Fibroblast of the aortic adventitia (primary cell): ENCODE results near the gene CLDN24. TPM values are rescaled to one million over a fixed set of nuclear protein-coding genes. Genes with fewer than 3 reads are reported as not detected.

Experiments used
- DNase-seq: peaks from one replicate; pipeline ENCODE4 v3.0.0-alpha.2; 2010; ENCODE audit warnings: low read depth
- H3K4me3 ChIP-seq: 2 replicates; pipeline ENCODE4 v1.5.1; 2011; ENCODE audit warnings: low read depth, mild to moderate bottlenecking, control low read depth, low read length, moderate library complexity
- total RNA-seq: library from RNA; depleted of rRNA; stranded (reverse); fragments of >200 nt; gene quantifications from 2 replicates; pipeline ENCODE4 v1.2.3, GENCODE V29; 2012; ENCODE audit warnings: low replicate concordance
- TF ChIP-seq, protein P1 (sequence below): IDR thresholded peaks from 2 replicates; pipeline ENCODE4 v1.5.1; 2011; ENCODE audit warnings: mild to moderate bottlenecking, low read length, control low read depth, inconsistent platforms; ENCODE audit not compliant: insufficient read depth

The CLDN24 gene
- total RNA-seq, 1 donor, result not detected

DNA sequence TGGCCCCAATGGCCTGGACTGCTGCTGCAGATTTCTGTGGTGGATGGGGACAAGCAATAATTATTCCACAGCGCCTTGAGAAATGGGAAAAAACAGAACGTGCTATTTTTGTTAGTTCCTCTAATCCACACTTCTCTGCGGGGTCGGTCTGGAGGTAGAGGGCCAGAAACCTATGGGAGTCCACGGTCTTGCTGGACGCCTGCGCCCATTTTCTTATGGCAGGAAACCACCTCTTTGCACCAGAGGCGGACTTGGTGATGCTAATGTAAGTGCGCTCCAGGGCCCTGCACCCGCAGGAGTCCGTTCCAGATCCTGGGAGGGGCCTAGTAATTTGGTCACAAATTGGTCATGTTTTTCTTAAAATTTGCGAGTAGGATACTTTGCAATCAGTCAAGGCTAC lies 25.9 kb upstream of the CLDN24 start:
- no peak overlapping the region for H3K4me3 ChIP-seq
- DNase-seq, result no peak
- TF ChIP-seq, protein P1, sequence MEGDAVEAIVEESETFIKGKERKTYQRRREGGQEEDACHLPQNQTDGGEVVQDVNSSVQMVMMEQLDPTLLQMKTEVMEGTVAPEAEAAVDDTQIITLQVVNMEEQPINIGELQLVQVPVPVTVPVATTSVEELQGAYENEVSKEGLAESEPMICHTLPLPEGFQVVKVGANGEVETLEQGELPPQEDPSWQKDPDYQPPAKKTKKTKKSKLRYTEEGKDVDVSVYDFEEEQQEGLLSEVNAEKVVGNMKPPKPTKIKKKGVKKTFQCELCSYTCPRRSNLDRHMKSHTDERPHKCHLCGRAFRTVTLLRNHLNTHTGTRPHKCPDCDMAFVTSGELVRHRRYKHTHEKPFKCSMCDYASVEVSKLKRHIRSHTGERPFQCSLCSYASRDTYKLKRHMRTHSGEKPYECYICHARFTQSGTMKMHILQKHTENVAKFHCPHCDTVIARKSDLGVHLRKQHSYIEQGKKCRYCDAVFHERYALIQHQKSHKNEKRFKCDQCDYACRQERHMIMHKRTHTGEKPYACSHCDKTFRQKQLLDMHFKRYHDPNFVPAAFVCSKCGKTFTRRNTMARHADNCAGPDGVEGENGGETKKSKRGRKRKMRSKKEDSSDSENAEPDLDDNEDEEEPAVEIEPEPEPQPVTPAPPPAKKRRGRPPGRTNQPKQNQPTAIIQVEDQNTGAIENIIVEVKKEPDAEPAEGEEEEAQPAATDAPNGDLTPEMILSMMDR, result no peak

DNA sequence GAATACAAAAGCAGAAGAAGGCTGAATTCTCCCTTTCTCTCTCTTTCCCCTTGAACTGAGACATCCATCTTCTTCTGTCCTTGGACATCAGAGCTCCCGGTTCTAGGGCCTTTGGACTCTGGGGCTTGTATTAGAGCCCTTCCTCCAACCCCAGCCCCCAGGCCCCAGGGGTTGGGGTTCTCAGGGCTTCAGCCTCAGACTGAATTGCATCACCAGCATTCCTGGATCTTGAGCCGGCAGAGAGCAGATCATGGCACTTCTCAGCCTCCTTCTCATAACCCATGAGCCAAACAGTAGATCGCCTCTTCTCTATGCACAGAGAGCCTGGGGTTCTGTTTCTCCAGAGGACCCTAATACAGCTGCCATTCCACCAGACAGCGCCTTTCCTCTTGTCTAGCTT lies 25.3 kb upstream of the CLDN24 start:
- H3K4me3 ChIP-seq, result no peak overlapping the region
- no peak for DNase-seq
- TF ChIP-seq, protein P1, result no peak

DNA sequence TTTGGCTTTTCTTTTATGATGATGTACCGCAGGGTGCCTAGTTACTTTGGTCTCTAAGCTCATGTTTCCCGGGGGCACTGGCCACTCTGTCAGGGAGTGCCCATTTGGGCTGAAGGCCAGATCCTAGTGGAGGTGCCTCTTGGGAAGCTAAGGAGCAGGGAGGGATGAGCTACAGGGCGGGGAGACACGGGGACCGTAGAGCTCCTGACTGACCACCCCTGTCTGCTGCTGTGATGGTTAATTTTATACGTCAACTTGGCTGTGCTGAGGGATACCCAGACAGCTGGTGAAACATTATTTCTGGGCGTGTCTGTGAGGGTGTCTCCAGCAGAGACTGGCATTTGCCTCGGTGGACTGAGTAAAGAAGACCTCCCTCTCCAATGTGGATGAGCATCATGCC lies 24.9 kb upstream of the CLDN24 start:
- DNase-seq, result no peak
- TF ChIP-seq, protein P1, result no peak
- no peak overlapping the region for H3K4me3 ChIP-seq

DNA sequence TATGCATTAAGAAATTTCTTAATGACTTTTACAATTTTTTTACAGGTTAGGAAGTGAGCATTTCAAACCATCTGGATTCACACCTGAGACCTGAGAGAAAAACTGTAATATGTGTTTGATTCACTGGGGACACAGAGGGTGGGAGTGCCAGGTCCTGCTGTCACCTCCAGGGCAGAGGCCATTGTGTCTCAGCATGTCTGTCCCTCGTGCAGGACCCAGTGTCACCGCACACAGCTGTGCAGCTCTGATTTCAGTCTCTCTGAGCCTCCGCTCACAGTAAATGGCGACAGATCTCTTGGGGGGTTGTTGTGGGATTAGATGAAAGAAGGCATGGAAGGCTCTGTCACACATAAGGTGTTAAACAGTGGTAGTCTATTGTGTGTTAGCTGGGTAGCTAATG lies 23.0 kb upstream of the CLDN24 start:
- DNase-seq, result no peak
- TF ChIP-seq, protein P1, result no peak
- no peak overlapping the region for H3K4me3 ChIP-seq

DNA sequence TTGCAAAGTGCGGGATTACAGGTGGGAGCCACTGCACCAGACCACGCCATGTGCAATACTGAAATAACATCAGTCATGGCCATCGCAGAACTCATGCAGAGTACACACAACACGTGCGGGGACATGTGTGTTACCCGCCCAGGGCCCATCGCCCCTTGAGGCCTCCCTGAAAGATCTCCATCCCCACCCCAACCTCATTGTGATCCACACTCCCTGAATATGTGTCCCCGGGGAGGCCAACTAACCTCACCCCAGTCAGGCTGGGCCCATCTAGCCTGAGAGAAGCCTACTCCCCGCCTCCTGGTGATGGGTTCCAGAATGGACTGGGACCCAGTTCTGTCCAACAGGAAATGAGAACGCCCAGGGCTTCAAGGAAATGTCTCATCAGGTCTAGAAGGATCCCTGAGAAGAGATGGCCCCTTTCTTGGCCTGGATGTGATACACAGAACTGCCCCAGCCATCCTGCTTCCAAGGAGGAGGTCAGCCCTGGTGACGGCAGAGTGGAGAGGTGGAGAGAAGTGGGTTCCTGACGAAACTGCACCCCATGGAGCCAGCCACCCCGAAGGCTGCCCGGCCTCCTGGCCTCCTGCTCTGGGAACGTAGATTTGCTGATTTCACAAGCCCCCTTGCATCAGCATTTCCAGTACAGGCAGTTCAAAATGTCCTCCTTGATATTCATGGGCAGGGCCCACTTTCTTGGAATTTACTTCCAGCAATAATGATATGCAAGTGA lies 22.5 kb upstream of the CLDN24 start:
- H3K4me3 ChIP-seq, result no peak overlapping the region
- TF ChIP-seq, protein P1, result no peak
- no peak for DNase-seq

DNA sequence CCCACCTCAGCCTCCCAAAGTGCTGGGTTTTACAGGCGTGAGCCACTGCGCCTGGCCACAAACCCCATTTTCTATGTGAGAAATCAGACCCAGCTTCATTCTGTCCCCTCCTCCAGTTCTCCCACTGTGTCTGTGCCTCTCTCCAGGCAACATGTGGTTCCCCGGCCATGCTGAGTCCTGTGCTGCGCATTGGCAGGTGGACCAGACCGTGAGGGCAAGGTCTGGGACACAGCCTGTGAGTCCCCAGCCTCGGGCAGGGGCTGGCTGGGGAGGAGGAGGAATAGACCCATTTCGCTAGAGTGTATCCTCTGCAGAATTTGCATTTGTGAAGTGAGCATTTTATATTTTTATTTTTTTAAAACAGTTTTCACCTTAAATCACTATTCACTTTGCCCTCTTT lies 21.5 kb upstream of the CLDN24 start:
- TF ChIP-seq, protein P1, result no peak
- H3K4me3 ChIP-seq, result no peak overlapping the region
- DNase-seq, result no peak
